Tibial nerve (tissue), 4 donors: Measurements from ENCODE around the gene AP3S2.

Experiments
- CTCF ChIP-seq, 5 experiments: fragments of 200-600 bp in 3 of 5; fragments of 450-650 bp in 2 of 5; sonication (generic) in 3 of 5; IDR thresholded peaks; one replicate each; pipeline ENCODE4 v1.5.1; 2016 to 2019; ENCODE audit warnings: antibody characterized with exemption in 5 of 5, mild to moderate bottlenecking in 3 of 5, moderate library complexity in 2 of 5
- EP300 ChIP-seq, 2 donors: sonication (generic); formaldehyde crosslinking; IDR thresholded peaks; one replicate each; pipeline ENCODE4 v1.6.1; 2017; ENCODE audit warnings: antibody characterized with exemption in 2 of 2, mild to moderate bottlenecking in 1 of 2
- POLR2A ChIP-seq, 2 donors: fragments of 450-650 bp; IDR thresholded peaks; one replicate each; pipeline ENCODE4 v1.6.1; 2017; ENCODE audit warnings: antibody characterized with exemption in 2 of 2, mild to moderate bottlenecking in 2 of 2, moderate library complexity in 2 of 2

- no peak for TF ChIP-seq CTCF (IDR thresholded peaks at IDR 0.05)
- TF ChIP-seq POLR2A (IDR thresholded peaks at IDR 0.05), result no peak
- no peak for TF ChIP-seq EP300 (IDR thresholded peaks at IDR 0.05)
These were observed 63.2 kb downstream of the AP3S2 start for GRCh38 chr15:89830639-89831038.
